ENCODE data around the gene SLK.

Gene SLK

DNA sequence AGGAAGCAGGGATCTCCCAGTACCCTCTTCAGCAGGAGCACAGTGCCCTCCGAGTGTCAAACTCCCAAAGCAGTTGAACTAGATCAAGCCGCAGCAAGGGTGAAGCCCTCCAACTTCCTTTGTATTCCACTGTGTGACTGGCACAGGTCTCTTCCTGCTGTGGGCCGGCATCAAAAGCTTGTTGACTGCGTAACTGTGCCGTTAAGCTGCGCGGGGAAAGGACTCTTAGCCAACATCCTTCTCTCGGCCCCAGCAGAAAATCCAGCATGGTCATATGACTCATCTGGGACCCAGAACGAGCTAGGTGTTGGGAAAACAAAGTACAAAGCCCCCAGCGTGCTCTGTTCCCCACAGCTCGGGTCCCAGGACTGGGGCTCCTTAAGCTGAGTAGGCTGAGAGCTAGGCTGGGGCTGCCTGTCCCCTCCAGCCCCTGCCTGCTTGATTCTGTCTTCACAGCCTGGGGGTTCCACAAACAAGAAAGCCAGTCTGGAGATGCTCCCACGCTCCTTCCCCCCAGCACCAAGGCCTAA, 66.5 kb downstream of the SLK start:
- no peak for DNase-seq (ENCODE audit: low read depth in 2 of 2)

DNA sequence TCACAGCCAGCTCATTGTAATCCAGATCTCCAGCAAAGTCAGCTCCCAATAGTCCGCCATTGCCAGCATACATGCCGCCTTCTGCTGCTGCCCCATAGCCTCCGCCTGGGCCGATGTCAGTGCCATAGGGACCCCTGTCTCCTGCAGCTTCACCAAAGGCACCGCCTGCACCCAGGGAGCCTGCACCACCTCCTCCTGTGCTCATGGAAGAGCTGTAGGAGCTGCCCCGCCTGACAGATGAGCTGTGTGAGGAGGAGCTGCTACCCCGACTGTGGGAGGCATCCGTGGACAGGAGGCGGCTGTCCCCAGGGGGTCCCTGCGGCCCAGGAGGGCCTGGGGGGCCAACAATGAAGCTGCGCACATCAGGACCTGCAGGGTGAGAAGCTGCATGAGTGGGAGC, 67.0 kb downstream of the SLK start:
- no peak for DNase-seq (ENCODE audit: low read depth in 2 of 2)

DNA sequence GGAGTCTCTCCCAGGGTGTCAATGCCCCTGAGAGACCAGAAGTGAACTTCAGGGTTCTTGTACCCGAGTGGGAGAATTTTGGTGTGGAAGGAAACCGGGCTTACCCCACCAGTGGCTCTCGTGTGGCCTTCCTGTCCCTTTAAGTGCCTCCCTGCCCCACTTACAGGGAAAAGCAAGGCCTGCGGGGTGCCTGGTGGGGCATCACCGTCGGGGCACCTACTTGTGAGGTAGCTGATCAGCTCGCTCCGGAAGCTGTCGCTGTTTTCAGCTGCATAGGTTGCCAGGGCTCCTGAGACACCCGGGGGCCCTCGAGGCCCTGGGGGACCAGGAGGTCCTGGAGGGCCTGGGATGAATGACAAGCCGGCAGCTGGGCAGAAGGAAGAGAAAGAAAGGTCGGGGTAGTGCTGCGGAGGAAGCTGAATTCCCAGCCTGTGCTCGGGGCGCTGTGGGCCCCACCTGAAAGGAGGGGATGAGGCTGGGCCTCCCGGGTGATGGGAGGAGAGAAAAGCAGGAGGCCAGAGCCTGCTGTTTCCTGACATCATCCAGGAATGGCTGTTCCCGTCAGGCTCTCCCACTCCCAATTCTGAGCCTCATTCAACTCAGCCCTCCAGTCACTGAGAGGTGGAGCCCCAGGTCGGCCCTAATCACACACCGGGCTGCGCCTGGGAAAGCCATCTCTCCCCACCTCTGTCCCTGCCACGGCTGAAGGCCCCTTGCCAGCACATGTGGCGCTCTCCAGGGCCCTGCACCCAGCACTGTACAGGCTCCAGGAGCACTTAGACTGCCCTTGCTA, 67.7 kb downstream of the SLK start:
- no peak for DNase-seq (ENCODE audit: low read depth in 2 of 2)

DNA sequence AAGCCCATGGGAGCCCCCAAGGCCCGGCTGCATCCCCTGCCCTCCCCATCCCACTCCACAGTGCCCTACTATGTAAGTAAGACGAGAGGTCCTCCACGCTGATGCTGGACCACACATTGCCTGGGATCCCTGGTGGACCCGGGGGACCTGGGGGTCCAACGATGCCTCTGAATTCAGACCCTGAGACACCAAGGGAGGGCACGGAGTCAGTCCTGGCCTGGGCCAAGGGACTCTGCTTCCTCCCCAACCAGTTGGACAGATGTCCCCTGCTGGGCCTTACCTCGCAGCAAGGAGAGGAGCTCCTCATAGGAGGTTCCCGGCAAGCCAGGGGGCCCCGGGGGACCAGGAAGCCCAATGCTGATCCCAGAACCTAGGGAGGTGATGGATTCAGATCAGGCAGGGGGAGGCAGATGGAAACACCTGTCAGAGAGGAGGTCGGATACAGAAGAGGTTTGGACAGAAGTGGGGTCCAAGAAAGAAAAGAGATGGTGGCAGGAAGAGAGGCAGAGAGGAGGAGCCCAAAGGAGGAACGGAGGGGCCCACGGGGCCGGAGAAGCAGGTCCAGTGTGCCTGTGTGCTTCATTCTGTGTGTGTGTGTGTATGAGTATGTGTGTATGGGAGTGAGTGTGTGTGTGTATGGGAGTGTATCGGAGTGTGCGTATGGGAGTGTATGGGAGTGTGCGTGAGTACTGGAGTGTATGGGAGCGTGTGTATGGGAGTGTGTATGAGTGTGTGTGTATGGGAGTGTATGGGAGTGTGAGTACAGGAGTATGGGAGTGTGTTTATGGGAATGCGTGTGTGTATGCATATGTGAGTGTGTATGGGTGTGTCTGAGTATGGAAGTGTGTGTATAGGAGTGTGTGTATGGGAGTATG, 68.5 kb downstream of the SLK start:
- no peak for DNase-seq (ENCODE audit: low read depth in 2 of 2)

DNA sequence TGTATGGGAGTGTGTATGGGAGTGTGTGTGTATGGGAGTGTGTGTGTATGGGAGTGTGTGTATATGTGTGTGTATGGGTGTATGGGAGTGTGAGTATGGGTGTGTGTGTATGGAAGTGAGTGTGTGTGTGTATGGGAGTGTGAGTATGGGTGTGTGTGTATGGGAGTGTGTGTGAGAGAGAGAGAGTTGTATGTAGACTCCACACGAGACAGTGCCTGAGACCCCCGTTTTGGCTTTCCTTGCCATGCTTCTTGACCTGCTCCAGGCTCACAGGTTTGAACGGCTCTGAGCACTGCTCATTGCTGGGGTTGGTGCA, 69.1 kb downstream of the SLK start:
- no peak for DNase-seq (ENCODE audit: low read depth in 2 of 2)

DNA sequence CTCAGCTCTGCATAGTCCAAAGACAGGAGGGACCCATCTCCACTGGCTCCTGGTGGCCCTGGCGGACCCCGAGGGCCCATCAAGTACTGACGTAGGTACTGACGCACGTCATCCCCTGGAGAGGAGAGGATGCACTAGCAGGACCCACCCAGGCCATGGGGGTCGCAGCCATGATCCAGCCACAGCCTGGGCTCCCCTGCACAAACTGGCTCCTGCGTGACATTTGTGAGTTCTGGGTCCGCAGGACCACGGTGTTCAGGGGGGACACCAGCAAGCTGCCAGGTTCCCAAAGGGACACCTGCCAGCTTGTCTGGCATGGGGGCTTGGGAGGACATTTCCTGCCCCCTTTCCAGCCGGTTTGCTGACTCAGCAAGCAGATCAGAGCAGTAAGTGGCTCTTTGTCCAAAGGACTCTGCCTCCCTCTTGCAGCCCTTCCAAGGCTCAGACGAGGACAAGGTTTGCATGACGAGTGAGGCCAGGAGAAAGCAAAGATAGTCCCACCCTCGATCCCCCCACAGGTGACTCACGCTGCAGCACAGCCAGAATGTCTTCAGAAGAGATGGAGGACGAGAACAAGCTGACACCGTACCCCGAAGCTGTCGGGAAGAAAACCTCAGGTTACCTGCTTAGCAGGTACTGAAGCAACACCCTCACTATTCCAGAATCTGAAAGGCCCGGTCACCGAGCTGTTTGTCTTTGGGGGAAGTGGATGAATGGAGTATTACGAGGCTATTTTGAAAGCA, 69.7 kb downstream of the SLK start:
- DNase-seq (ENCODE audit: low read depth in 2 of 2): no peak

DNA sequence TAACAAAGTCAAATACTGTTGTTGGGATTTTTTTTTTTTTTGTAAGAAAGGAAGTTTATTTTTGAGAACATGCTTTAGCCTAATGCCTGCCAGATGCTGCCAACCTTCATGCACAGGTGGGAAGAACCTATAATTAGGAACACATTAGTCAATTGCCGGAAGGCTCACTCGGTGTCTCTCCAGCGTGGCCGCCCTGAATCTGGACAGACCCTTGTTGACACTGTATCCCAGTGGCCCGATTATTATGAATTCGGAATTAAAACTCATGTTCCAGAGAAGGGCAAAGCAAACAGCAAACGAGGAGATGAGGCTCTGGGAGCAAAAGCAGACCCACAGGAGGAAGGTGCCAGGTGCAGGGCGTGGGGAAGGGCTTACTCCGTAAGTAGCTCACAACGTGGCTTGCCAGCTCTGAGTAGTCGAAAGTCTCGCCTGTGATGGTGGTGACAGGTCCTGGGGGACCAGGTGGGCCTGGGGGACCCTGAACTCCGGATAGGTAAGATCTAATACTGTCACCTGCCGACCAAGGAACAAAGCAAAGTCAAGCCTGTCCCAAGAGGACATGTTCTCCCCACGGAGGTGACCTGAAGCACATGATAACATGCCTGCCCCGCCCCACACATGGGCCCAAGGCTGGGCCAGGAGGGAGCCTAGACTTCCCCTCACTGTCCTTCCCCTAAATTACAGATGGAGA, 70.5 kb downstream of the SLK start:
- DNase-seq (ENCODE audit: low read depth in 2 of 2): no peak

DNA sequence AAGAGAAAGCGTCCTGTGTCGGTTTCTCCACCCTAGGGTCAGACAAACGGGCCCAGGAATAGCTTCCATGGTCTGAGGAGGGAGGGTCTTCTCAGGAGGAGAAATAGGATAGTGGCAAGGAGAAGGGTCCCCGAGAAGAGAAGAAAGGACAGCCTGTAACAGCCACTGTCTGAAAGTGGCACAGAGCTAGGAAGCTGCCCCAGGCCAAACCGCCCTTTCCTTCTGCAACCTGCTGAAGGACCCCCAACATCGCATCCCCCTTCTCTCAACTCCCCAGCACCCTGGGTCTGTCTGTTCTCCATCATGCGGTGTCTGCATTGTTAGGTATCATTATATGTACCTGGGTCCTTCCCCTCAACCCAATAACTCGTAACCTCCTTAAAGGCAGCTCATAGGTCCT, 71.6 kb downstream of the SLK start:
- DNase-seq (ENCODE audit: low read depth in 2 of 2): no peak

DNA sequence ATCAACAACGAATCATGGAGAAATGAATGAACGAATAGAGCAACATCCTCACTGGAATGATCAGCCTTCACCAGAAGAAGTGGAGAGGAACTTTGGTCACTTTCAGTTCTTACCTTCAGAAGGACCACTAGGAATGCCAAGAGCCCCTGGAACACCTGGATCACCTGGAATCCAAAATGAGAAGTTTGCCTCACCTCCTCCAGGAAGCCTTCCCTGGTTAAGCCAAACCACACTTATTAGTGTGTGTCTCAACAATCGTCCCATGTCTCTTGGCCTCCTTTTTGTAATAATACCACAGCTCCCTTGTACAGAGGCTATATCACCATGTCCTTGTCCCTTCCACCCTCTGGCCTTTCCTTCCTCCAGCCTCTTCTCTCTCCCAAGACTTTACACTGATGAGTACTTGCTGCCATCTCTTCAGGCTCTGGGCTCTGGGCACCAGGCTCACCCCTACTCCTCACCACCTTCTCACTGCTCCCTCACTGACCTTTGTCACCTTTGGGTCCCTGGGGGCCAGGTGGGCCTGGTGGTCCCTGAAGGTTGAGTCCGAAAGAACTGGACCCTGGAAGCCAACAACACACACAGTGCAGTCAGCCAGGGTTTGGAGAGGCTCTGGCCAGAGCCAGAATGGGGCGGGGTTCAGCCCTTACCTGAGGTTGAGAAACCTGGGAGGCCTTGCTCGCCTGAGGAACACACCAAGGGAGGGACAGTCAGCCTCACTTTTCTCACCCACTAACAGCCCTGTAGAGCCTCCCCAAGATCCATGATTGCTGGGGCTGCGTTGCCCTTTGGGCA, 72.2 kb downstream of the SLK start:
- DNase-seq (ENCODE audit: low read depth in 2 of 2): no peak

DNA sequence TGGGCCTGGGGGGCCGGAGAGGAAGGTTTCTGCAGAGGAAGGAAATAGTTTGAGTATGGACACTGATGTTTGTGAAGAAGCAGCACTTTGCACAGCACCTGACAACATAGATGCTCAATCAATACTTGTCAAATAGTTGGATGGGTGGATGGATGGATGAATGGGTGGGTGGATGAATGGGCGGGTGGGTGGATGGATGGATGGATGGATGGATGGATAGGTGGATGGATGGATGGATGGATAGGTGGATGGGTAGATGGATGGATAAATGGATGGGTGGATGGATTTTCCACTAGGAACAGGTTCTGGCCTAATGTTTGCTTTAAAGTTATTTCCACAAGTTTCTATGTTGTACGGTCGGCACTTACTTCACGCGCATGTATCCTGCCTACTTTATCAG, 73.4 kb downstream of the SLK start:
- no peak for DNase-seq (ENCODE audit: low read depth in 2 of 2)

DNA sequence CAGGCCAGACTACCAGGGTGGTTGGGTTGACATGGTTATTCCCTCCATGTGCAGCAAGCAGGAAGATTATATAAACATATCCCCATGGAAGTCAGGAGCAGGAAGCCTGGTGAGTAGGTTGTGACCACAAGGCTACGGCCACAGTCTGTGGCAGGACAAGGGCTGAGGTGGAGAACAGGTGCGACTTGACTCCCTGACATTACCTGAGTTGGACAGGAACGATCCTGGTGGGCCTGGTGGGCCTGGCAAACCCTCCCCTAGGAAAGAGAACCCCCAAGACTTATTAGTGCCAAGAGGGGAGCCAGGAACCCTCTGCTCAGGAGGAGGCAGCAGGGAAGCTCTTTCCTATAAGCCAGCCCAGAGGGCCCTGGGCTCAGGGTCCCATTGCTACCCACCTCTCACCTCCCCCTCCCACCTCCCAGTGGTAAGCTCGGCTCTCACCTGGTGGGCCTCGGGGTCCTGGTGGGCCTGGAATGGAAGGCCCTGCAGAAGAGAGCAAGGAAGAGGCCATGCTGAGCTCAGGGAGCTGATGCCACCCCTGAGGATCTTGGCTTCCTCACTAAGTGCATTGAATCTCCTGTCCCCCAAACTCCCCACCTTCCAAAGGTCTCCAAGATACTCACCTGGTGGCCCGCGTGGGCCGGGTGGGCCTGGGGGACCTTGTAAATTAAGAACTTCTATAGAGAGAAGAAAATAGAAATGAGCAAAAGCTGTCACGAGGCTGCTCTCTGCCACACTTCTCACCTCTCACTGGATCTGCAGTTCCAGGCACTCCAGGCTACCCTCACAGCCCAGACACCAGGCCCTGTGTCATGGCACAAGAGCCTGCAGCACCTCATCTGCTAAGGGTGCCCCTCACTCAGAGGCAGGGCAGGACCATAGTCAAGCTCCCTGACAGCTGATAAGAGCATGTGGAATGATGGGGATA, 74.2 kb downstream of the SLK start:
- DNase-seq (ENCODE audit: low read depth in 2 of 2): no peak

DNA sequence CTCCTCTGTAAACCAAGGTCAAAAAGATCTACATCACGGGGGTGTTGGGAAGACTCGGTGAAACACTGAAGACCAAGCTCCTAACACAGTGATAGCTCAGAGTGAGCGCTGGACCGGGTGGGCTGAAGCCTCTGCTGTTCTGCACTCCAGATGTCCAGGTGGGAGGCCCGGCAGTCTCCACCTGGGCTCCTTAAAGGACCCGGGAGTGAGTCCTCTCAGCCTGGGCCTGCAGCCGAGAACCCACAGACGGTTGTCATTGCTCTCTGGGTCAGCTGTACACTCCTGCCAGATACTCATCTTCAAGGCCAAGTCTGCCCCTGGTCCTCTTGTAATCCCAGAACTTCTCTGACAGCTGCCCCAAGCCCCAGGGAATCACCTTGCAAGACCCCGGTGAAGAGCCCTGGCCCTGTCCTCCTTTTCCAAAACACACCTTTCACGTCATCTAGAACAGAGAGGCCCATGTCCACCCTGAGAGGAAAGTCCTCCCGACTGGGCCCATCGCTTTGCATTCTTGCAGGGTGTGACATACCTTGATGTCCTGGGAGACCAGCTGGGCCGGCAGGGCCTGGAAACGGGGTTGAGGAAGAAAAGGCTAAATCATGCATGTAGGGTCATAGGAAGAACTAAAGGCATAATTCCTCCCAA, 75.1 kb downstream of the SLK start:
- DNase-seq (ENCODE audit: low read depth in 2 of 2): no peak

DNA sequence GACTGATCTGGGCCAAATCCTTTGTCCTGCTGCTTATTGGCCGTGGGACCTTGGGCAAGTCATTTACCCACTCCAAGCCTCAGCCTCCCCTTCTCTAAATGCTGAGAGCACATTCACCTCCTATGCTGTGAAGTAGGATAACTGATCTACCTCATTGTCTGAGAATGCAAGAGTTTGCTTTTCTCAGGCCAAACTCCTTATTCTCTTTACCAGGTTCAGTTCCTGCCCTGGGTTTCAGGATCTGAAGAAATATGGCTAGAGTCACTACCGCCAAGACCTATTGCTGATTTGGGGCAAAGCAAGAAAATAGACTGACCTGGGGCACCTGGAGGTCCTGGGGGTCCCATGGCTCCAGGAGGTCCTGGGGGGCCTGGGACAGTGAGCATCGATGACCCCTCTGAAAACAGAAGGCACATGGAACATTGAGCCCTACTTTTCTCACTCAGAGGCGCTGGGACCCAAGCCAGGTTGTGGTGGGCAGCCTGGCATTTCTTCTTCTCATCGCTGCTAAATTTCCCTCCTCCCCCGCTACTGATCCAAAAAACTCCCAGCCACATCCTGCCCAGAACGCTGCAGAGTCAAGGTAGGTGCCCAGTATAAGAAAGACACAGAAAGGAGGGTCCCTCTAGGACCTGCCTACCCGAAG, 76.4 kb downstream of the SLK start:
- no peak for DNase-seq (ENCODE audit: low read depth in 2 of 2)

DNA sequence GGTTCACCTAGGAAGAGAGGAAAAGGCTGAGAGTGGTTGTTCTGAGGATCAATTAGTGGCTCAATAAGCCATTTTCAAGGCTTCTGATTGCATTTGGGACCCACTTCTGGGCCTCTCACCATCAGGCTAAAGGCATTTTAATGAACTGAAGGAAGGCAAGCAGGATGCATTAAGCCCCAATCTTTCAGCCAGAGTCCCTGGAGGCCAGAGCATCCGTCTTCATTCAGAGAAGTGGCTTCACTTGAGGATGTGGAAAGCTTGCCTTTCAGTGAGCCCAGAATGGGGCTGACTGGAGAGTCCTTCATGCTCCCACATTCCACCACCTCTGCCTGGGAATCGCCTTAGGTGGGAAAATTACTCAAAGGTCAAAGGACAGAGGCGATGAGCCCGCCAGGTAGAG, 76.9 kb downstream of the SLK start:
- DNase-seq (ENCODE audit: low read depth in 2 of 2): no peak

DNA sequence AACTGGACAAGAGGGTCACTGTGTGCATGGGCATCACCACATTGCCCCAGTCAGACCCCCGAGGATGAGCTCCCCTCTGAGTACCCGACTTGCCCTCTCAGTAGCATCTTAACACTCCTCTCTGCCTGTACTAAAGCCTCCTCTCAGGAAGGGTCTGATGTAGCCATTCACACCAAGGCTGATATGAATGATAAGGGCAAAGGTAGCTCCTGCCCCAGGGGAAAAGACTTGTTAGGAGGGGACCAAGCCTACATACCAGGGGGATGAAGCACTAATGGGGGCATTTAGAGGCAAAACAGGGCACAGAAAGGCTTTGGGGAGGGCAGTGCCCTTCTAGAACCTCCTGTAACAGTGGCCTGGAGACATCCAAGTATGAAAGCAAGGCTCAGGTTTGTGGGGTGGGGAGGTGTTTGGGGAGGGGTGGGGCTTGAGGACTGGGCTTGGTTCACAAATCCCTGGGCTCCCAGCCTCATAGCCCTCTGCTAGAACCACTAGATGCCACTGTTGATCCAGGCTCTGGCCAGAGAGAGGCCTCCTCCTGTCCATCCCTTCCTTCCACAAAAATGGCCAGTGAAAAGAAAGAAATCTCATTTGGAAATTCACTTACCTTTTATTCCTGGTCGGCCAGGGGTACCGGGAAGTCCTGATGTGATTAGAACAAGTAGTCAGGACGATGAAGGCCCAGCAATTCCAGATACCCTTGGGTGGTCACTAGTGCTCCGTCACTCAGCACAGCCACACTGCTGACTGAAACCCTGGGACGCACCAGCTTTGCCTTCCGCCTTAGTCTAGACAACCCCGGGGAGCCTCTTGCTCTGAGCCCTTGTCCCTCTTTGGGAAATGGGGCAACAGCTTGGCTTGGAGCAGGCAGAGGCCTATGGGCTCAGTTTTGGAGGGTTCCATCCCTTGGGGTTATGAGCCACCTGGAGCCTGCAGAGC, 78.5 kb downstream of the SLK start:
- no peak for DNase-seq (ENCODE audit: low read depth in 2 of 2)

DNA sequence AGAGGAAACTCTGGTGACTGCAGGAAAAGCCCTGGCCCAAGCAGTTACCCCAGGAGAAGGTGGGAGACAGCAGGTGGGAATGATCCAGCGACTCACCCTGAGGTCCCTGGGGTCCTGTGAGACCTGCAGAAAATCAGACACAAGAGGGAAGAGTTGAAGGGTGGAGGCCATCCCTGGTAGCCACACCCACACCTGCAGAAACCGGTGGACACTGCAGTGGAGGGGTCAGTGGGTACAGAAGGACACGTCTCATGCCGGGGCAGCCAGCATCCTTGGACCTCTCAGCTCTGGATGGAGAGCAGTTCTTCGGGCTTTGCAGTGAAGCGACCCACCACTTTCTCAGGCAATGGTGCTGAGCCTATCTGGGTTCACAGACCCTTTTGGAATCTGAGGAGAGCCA, 79.7 kb downstream of the SLK start:
- DNase-seq (ENCODE audit: low read depth in 2 of 2): no peak

DNA sequence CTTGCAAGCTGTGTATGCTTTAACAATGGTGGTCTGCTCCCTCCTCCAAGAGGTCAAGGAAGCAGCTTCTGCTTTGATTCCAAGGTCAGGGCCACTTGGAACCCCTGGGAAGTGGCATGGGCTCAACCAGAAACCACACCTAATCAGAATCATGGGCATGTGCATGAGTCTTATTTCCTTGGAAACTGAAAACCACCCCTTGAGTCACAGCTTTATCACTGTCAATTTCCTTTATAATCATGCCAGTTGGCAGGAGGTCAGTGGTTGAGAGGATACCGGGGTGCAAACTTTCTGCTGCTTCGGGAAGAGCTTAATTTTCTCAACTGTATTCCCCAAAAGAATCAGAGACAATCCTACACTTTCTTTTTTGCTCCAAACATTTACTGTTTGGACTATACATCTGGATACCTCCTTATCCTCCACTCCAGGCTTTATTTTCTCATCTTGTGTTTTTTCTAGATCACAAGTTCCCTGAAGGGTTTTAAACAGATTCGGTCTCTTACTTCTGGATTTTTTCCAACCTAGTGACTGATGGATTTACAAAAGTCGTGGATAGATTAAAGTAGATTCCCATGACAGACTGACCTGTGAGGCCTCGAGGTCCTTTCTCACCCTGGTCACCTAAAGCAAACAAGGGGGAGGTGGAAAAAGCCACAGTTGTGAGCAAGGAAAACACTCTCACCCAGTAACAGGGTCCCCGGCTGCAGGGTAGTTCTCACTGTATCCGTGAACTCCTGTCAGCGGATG, 82.7 kb downstream of the SLK start:
- DNase-seq (ENCODE audit: low read depth in 2 of 2): no peak

Measured in stimulated activated CD4-positive, alpha-beta T cell treated with anti-CD3 and anti-CD28 coated beads, Interleukin-4, amount 100 ng/mL, for 48 hours (primary cell).